GM19468 (cell line): ENCODE results near the gene MOG.
A peak's percentile ranks its signal among the peaks of the same experiment; 100 is the strongest.

ENCODE experiments used
- ATAC-seq: cut with Tn5 transposase; IDR thresholded peaks from one replicate; pipeline ENCODE4 v1.9.1; 2021; ENCODE audit warnings: mild to moderate bottlenecking, moderate library complexity, moderate number of reproducible peaks; ENCODE audit not compliant: unreplicated experiment; ENCODE audit errors: extremely low read depth

Gene MOG

GRCh38 chr6:29673161-29673560 lies 16.3 kb downstream of the MOG start:
- ATAC-seq: no peak

DNA sequence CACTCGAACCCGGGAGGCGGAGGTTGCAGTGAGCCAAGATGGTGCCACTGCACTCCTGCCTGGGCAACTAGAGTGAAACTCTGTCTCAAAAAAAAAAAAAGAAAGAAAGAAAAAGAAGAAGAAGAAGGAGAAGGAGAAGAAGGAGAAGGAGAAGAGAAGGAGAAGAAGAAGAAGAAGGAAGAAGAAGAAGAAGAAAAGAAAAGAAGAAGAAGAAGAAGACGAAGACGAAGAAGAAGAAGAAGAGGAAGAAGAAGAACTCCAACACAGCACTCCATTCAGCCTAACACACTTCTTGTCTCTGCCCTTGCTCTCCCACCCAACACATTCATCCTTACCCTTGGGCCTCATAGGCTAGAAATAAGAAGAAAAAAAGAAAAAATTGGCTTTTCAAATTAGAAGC lies 17.1 kb downstream of the MOG start:
- ATAC-seq: no peak

DNA sequence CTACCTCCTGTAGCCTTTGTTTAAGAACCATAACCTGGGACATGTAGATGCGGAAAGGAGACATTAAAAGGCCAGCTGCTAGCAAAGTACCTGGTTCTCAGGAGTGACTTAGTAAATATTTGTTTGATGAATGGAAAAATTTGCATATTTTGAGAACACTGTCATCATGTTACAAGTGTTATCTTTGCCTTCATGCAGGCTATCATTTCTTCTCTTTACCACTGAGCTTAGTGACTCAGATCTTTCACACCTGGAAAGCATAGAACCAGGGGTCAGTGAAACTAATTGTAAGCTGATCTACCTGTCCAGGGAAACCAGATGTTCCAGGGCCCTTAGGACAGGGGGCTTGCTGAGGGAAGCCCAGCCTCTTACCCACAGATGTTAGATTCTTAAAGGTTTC lies 18.7 kb downstream of the MOG start:
- no peak for ATAC-seq

DNA sequence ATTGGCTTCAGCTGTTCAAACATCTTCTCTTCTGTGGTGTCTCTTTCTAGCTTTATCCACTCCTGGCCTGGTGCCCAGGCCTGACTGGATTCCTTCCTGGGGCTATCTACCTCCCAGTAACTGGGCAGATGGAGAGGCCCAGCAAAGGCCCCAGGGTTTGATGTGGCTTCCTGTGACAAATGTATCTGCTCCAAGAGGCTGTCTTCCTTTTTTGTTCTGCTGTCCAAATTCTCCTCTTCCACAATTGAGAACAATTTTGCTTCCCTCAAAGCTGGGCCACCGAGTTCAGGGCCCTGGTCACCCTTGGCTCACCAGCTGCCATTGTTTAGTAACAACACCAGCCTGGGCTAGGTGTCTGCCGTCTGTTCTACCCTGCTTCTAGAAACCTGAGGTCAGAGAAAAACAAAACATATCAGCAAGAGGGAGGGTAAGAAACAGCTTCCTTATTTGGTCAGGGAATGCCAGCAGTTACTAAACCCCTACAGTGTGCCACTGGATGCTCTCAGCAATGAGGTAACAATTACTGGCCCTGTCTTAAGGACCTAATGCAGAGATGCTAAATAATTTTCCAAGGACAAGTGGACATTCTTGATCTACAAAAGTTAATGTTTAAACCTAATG lies 20.2 kb downstream of the MOG start:
- ATAC-seq: no peak

DNA sequence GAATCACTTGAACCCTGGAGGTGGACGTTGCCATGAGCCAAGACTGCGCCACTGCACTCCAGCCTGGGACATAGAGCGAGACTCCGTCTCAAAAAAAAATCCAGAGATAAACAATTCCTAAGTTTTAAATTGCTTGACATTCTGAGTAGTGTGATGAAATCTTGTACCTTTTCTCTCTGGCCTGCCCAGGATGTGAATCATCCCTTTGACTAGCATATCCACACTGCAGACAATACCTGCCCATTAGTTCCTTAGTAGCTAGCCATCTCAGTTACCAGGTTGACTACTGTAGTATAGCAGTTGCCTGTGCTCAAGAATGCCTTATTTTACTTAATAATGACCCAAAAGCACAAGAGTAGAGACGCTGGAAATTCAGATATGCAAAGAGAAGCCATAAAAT lies 21.2 kb downstream of the MOG start:
- ATAC-seq: no peak

GRCh38 chr6:29679962-29680361 lies 23.1 kb downstream of the MOG start:
- ATAC-seq: no peak

DNA sequence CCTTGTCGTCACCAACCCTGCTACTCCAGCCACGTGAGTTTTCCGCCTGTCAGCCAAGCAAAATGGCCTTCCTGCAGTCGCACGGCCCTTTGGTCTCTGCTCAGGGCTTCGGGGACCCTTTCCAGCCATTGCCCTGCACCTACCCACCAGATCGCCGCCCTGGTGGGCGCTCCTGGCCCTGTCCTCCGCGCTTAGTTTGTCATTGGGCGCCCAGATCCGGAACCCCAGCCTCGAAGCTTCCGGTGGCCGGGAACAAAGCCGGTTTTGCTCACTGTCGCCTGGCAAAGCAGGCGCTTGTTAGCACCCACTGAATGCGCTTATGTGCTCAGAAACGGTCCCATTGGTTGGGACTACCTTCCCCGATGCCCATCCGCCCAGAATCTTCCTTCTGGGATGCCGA lies 23.5 kb downstream of the MOG start:
- ATAC-seq: no peak

DNA sequence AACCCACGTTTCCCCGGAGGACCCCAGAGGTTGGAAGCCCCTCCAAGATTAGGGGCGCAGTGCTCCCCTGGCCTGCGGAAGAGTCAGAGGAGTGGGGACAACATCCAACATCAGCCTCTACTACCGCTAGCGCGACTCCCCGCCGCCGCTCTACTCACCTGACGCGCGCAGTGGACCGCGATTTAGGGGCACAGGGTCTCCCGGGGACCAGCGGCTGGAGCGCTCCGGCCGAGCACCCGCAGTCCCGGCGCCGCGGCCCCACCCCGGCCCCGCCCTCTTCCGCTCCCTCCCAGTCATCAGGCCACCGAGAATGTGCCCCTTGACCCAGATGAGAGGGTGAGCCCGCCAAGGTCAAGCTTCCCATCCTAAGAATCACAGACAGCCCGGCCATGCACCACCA lies 24.0 kb downstream of the MOG start, which contains the start of gene ZFP57:
ZFP57 (minus strand) TSS at position 249 of the 400 bp plus-strand sequence. CDS start 4,149 bp downstream, outside the sequence.
- no peak for ATAC-seq

GRCh38 chr6:29681811-29682210 lies 24.9 kb downstream of the MOG start:
- ATAC-seq: no peak

GRCh38 chr6:29685718-29686326 lies 28.9 kb downstream of the MOG start:
- no peak for ATAC-seq

- ATAC-seq: no peak
These were observed 37.7 kb downstream of the MOG start for GRCh38 chr6:29694637-29695036.

DNA sequence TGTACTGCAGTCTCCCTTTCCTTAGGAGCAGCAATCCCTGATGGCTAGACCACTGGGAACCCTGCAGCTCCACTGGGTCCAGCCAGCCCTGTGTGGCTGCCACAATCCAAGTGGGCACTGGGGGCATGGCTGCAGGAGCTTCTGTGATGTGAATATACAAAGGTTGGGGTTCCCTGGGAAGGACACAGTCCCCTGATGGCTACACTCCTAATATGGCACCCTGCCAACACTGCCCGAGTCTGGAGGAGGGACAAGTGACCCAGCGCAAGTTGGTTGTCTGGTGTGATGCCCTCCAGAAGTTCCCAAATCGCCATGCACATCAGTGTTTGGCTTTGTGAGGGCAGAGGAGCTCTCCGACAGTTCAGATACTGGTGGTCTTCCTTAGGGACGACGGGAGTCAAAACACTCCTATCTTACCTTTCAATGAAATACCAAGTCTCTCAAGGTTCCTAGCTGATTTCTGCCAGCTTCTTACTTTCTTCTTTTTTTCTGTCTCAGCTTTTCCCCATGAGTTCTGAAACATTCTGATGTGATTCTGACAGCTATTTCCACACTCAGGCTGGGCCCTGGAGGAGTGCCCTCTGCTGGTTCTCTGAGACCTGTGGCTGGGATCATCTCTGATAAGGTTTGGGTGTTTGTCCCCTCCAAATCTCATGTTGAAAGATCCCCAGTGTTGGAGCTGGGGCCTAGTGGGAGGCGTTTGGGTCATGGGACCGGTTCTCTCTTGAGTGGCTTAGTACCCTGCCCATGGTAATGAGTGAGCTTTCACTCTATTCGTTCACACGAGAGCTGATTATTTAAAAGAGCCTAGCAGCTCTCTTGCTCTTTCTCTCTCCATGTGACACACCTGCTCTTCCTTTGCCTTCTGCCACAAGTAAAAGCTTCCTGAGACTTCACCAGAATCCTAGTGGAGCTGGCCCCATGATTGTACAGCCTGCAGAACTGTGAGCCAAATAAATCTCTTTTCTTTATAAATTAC lies 39.5 kb downstream of the MOG start:
- ATAC-seq: no peak

GRCh38 chr6:29702519-29703103 lies 45.7 kb downstream of the MOG start:
- ATAC-seq: no peak

DNA sequence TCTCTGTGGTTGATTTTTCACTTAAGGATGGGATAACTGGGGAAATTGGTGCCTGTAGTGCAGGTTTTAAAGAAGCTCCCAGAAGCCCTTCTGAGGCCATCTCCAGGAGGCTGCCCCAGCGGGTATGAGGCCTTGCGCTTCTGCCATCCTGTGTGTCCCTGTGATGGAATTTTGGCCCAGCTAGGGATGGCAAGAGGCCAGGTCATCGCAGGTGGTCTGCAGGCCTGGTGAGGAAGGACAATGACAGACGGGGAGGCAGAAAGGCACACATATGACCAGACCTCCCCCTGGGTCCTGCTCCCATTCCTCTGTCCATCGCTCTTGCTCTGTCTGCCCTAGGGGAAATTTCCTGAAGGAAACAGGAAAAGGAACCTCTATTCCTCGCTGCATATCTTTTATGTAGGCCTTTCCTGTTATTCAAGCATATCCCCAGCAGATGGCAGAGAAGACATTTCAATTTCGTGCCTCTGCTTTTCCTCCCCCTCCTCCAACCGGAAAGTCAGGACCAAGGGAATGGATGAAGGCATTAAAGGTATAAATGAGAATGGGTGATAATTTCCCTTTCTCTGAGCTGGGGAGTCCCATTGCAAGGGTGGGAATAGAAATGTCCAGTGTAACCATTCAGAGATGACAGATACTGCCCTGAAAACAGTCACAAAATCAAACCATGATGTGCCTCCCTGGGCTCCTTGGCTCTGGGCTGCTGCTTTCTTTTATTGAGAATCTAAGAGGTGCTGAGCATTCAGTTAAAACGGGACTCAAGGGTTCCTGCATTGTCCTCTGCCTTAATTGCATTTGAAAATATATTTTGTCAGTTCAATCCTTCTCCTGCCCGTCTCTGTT lies 48.7 kb downstream of the MOG start:
- ATAC-seq: no peak

GRCh38 chr6:29708432-29709179 lies 51.7 kb downstream of the MOG start:
- peak; percentile 23 for ATAC-seq

DNA sequence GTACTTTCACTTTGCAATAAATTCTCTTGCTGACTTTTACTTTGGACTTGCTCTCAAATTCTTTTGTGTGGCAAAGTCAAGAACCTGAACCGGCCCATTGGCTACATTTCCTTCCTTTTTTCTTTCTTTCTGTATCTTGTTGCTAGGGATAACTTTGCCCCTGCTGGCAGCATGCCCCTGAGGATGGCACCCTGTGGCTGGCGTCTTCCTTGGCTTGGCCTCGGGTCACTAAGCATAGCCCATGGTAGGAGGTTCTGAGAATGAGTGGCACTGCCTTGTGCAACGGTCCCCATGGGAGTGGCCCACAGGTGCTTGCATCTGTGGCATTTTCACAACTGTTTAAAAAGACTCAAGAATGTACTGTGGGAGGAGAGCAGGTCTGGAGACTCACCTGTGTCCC lies 52.3 kb downstream of the MOG start:
- no peak for ATAC-seq

DNA sequence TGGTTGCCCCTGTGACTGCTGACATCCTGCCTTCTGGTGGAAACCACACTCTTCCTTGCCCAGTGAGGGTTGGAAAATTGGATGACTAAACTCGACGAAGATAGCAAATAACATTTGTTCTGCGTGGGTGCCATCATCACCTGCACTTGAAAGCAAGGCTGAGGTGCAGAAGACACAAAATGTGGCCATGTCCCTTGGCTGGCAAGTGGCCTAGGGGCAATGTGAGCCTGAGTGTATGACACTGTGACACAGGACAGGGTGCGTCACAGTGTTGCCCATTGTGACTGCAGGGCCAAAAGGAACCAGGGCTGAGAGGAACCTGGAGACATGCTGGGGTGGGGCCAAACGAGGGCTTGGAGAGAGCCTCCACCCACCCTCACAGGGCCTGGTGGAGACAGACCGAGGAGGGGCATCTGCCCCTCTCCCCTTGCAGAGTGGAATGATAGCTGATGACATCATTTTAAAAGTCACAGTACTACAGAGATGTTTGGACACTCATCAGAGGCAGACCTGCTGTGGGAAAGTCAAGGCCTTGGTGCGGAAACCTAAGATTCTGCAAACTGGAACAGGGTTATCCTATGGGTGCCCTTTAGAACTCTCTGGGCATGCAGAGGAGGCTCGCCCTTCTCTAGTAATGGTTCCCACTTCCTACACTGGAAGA lies 53.5 kb downstream of the MOG start:
- ATAC-seq: no peak

GRCh38 chr6:29720863-29721262 lies 64.0 kb downstream of the MOG start:
- no peak for ATAC-seq
